ENCODE results near the gene C9orf43.
"Not testable (repeated sequence)": the region's sequence is repeated elsewhere in the genome, so short reads cannot be mapped to it uniquely, and the experiment has no call there.

Gene C9orf43

GRCh38 chr9:113365652-113366051 is 44.9 kb upstream of the C9orf43 start:
- not testable (repeated sequence) for H3K36me3 ChIP-seq (replicated peaks in 1 of 2; ENCODE audit: control insufficient read depth in 2 of 2, insufficient read depth in 2 of 2, low read length in 2 of 2); H3K23ac ChIP-seq (ENCODE audit: low read depth, low read length, poor library complexity); H2BK12ac ChIP-seq (ENCODE audit: low read length); H3K4ac ChIP-seq (ENCODE audit: low read length); H2AK5ac ChIP-seq (ENCODE audit: low read depth, low read length); H3K4me3 ChIP-seq (ENCODE audit: low read length in 2 of 2); DNase-seq (ENCODE audit: low spot score); H3K79me1 ChIP-seq (ENCODE audit: low read depth, low read length); H2AFZ ChIP-seq (ENCODE audit: low read length); H2BK15ac ChIP-seq (ENCODE audit: low read length); H3K18ac ChIP-seq (ENCODE audit: low read length); H3K27ac ChIP-seq (replicated peaks; ENCODE audit: low read length); H3K14ac ChIP-seq (ENCODE audit: low read length); H4K8ac ChIP-seq (ENCODE audit: low read depth, low read length); H2BK5ac ChIP-seq (ENCODE audit: low read length); H3K4me2 ChIP-seq (ENCODE audit: insufficient read depth, low read length, poor library complexity, severe bottlenecking); H2BK120ac ChIP-seq (ENCODE audit: low read depth, low read length); H4K91ac ChIP-seq (ENCODE audit: low read depth, low read length, poor library complexity); H3K9me3 ChIP-seq (replicated peaks in 1 of 2; ENCODE audit: control insufficient read depth in 2 of 2, insufficient read depth in 1 of 2, low read depth in 1 of 2, low read length in 2 of 2); H3K9ac ChIP-seq (ENCODE audit: low read depth, low read length, poor library complexity)
- H3K4me1 ChIP-seq (ENCODE audit: control insufficient read depth in 2 of 2, insufficient read depth in 1 of 2, low read depth in 1 of 2, low read length in 2 of 2): peaks cover 8 to 14% of the 10 kb centered on the region in 2 donors
- no CpG with 5 or more reads among the region's 3 CpGs for WGBS, 2 donors (ENCODE audit: extremely low coverage in 2 of 2, insufficient read length in 2 of 2, insufficient replicate concordance in 1 of 2)
- H3K27me3 ChIP-seq (ENCODE audit: control insufficient read depth in 3 of 3, insufficient read depth in 3 of 3, low read depth in 1 of 3, low read length in 3 of 3): peaks cover 0 to 32% (median 0%) of the 10 kb centered on the region in 3 experiments

DNA sequence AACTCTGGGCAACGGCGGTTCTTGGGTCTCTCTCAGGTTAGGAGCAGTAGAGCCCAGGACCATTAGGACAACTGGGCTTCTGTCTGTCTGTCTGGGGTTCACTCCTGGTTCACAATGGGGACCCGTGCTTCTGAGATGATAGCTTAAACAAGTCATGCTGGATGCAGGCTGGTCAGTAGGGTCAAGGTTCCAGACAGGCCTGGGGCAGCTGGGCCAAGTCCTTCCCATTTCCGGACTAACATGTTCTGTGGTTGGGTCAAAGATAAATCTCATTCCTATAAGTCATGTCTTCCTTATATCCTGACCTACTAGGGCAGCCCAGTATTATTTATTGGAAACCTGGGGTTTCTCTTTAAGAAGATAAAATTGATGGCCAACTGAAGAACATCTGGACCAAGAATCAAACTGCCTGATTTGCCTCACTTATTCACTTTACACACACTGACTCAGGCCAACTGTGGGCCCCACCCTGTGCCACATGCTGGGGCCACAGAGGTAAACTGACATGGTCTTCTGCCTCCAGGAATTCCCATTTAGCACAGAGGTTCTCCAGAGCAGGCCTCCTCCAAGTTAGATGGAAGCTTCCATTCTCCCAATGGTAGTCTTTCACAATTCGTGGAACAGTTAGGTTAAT is 42.1 kb upstream of the C9orf43 start:
- Histone ChIP-seq H3K79me1 (ENCODE audit: low read depth, low read length) (no peaks in the 10 kb centered on the region), H2BK12ac (ENCODE audit: low read length) (no peak overlapping the region), H3K36me3 (replicated peaks in 1 of 2; ENCODE audit: control insufficient read depth in 2 of 2, insufficient read depth in 2 of 2, low read length in 2 of 2) (peaks cover 2 to 8% of the 10 kb centered on the region in 2 donors), H3K9ac (ENCODE audit: low read depth, low read length, poor library complexity) (no peak overlapping the region), H2BK120ac (ENCODE audit: low read depth, low read length) (no peak overlapping the region), H3K9me3 (replicated peaks in 1 of 2; ENCODE audit: control insufficient read depth in 2 of 2, insufficient read depth in 1 of 2, low read depth in 1 of 2, low read length in 2 of 2) (no peaks in the 10 kb centered on the region), H2AFZ (ENCODE audit: low read length) (no peak overlapping the region), H3K27ac (replicated peaks; ENCODE audit: low read length) (no peak overlapping the region), H4K8ac (ENCODE audit: low read depth, low read length) (no peak overlapping the region), H3K23ac (ENCODE audit: low read depth, low read length, poor library complexity) (no peak overlapping the region), H3K27me3 (ENCODE audit: control insufficient read depth in 3 of 3, insufficient read depth in 3 of 3, low read depth in 1 of 3, low read length in 3 of 3) (peaks cover 0 to 19% (median 0%) of the 10 kb centered on the region in 3 experiments), H4K91ac (ENCODE audit: low read depth, low read length, poor library complexity) (peak overlapping the region; percentile 40), H3K4me1 (ENCODE audit: control insufficient read depth in 2 of 2, insufficient read depth in 1 of 2, low read depth in 1 of 2, low read length in 2 of 2) (peaks cover 0 to 4% of the 10 kb centered on the region in 2 donors), H2BK15ac (ENCODE audit: low read length) (no peak overlapping the region), H3K18ac (ENCODE audit: low read length) (no peak overlapping the region), H3K4me3 (ENCODE audit: low read length in 2 of 2) (no peak overlapping the region), H2AK5ac (ENCODE audit: low read depth, low read length) (no peak overlapping the region), H3K14ac (ENCODE audit: low read length) (no peak overlapping the region), H3K4me2 (ENCODE audit: insufficient read depth, low read length, poor library complexity, severe bottlenecking) (no peak overlapping the region), H2BK5ac (ENCODE audit: low read length) (no peak overlapping the region), H3K4ac (ENCODE audit: low read length) (no peak overlapping the region)
- WGBS, 2 donors (ENCODE audit: extremely low coverage in 2 of 2, insufficient read length in 2 of 2, insufficient replicate concordance in 1 of 2): no CpG with 5 or more reads among the region's 5 CpGs
- no peak for DNase-seq (ENCODE audit: low spot score)

- no peak overlapping the region for H2BK5ac ChIP-seq (ENCODE audit: low read length)
- no peaks in the 10 kb centered on the region for H3K79me1 ChIP-seq (ENCODE audit: low read depth, low read length)
- peaks cover 0 to 19% (median 0%) of the 10 kb centered on the region in 3 experiments for H3K27me3 ChIP-seq (ENCODE audit: control insufficient read depth in 3 of 3, insufficient read depth in 3 of 3, low read depth in 1 of 3, low read length in 3 of 3)
- H2AK5ac ChIP-seq (ENCODE audit: low read depth, low read length): no peak overlapping the region
- H3K23ac ChIP-seq (ENCODE audit: low read depth, low read length, poor library complexity): no peak overlapping the region
- no peak overlapping the region for H3K4me2 ChIP-seq (ENCODE audit: insufficient read depth, low read length, poor library complexity, severe bottlenecking)
- H3K27ac ChIP-seq (replicated peaks; ENCODE audit: low read length): no peak overlapping the region
- no peaks in the 10 kb centered on the region for H3K9me3 ChIP-seq (replicated peaks in 1 of 2; ENCODE audit: control insufficient read depth in 2 of 2, insufficient read depth in 1 of 2, low read depth in 1 of 2, low read length in 2 of 2)
- no CpG with 5 or more reads among the region's 13 CpGs for WGBS, 2 donors (ENCODE audit: extremely low coverage in 2 of 2, insufficient read length in 2 of 2, insufficient replicate concordance in 1 of 2)
- H3K18ac ChIP-seq (ENCODE audit: low read length): no peak overlapping the region
- H3K14ac ChIP-seq (ENCODE audit: low read length): no peak overlapping the region
- H3K36me3 ChIP-seq (replicated peaks in 1 of 2; ENCODE audit: control insufficient read depth in 2 of 2, insufficient read depth in 2 of 2, low read length in 2 of 2): peaks cover 8 to 13% of the 10 kb centered on the region in 2 donors
- peak overlapping the region; percentile 46 for H2AFZ ChIP-seq (ENCODE audit: low read length)
- H2BK15ac ChIP-seq (ENCODE audit: low read length): no peak overlapping the region
- H2BK12ac ChIP-seq (ENCODE audit: low read length): no peak overlapping the region
- no peak overlapping the region for H3K4ac ChIP-seq (ENCODE audit: low read length)
- peaks cover 0 to 4% of the 10 kb centered on the region in 2 donors for H3K4me1 ChIP-seq (ENCODE audit: control insufficient read depth in 2 of 2, insufficient read depth in 1 of 2, low read depth in 1 of 2, low read length in 2 of 2)
- no peak overlapping the region for H4K91ac ChIP-seq (ENCODE audit: low read depth, low read length, poor library complexity)
- H3K4me3 ChIP-seq (ENCODE audit: low read length in 2 of 2): no peak overlapping the region
- H3K9ac ChIP-seq (ENCODE audit: low read depth, low read length, poor library complexity): no peak overlapping the region
- no peak overlapping the region for H2BK120ac ChIP-seq (ENCODE audit: low read depth, low read length)
- DNase-seq (ENCODE audit: low spot score): no peak
- H4K8ac ChIP-seq (ENCODE audit: low read depth, low read length): no peak overlapping the region
These were observed 41.3 kb upstream of the C9orf43 start for GRCh38 chr9:113368982-113369854.

GRCh38 chr9:113369855-113370140 is 40.7 kb upstream of the C9orf43 start:
- H2BK5ac ChIP-seq (ENCODE audit: low read length): no peak overlapping the region
- no peaks in the 10 kb centered on the region for H3K9me3 ChIP-seq (replicated peaks in 1 of 2; ENCODE audit: control insufficient read depth in 2 of 2, insufficient read depth in 1 of 2, low read depth in 1 of 2, low read length in 2 of 2)
- H3K36me3 ChIP-seq (replicated peaks in 1 of 2; ENCODE audit: control insufficient read depth in 2 of 2, insufficient read depth in 2 of 2, low read length in 2 of 2): peaks cover 11 to 16% of the 10 kb centered on the region in 2 donors
- H3K27ac ChIP-seq (replicated peaks; ENCODE audit: low read length): no peak overlapping the region
- H3K79me1 ChIP-seq (ENCODE audit: low read depth, low read length): no peaks in the 10 kb centered on the region
- H3K4ac ChIP-seq (ENCODE audit: low read length): no peak overlapping the region
- no peak overlapping the region for H2BK12ac ChIP-seq (ENCODE audit: low read length)
- H3K14ac ChIP-seq (ENCODE audit: low read length): no peak overlapping the region
- no peak overlapping the region for H2BK120ac ChIP-seq (ENCODE audit: low read depth, low read length)
- no peak overlapping the region for H3K4me3 ChIP-seq (ENCODE audit: low read length in 2 of 2)
- peaks cover 0 to 4% of the 10 kb centered on the region in 2 donors for H3K4me1 ChIP-seq (ENCODE audit: control insufficient read depth in 2 of 2, insufficient read depth in 1 of 2, low read depth in 1 of 2, low read length in 2 of 2)
- no peak overlapping the region for H3K4me2 ChIP-seq (ENCODE audit: insufficient read depth, low read length, poor library complexity, severe bottlenecking)
- H4K91ac ChIP-seq (ENCODE audit: low read depth, low read length, poor library complexity): no peak overlapping the region
- peaks cover 0 to 19% (median 0%) of the 10 kb centered on the region in 3 experiments for H3K27me3 ChIP-seq (ENCODE audit: control insufficient read depth in 3 of 3, insufficient read depth in 3 of 3, low read depth in 1 of 3, low read length in 3 of 3)
- no peak overlapping the region for H3K23ac ChIP-seq (ENCODE audit: low read depth, low read length, poor library complexity)
- H2BK15ac ChIP-seq (ENCODE audit: low read length): no peak overlapping the region
- DNase-seq (ENCODE audit: low spot score): no peak
- WGBS, 2 donors (ENCODE audit: extremely low coverage in 2 of 2, insufficient read length in 2 of 2, insufficient replicate concordance in 1 of 2): no CpG with 5 or more reads among the region's 11 CpGs
- H3K9ac ChIP-seq (ENCODE audit: low read depth, low read length, poor library complexity): no peak overlapping the region
- peak overlapping the region; percentile 46 for H2AFZ ChIP-seq (ENCODE audit: low read length)
- peak overlapping the region; percentile 6 for H2AK5ac ChIP-seq (ENCODE audit: low read depth, low read length)
- H4K8ac ChIP-seq (ENCODE audit: low read depth, low read length): no peak overlapping the region
- H3K18ac ChIP-seq (ENCODE audit: low read length): no peak overlapping the region
